HG03039 (cell line): ENCODE results near the gene TXNIP.

Source experiments
- ATAC-seq: cut with Tn5 transposase; IDR thresholded peaks from one replicate; pipeline ENCODE4 v1.9.1; 2021; ENCODE audit warnings: mild to moderate bottlenecking, moderate library complexity; ENCODE audit not compliant: unreplicated experiment

The TXNIP gene

GRCh38 chr1:145986551-145986950 is 9.8 kb downstream of the TXNIP start:
- no peak for ATAC-seq

DNA sequence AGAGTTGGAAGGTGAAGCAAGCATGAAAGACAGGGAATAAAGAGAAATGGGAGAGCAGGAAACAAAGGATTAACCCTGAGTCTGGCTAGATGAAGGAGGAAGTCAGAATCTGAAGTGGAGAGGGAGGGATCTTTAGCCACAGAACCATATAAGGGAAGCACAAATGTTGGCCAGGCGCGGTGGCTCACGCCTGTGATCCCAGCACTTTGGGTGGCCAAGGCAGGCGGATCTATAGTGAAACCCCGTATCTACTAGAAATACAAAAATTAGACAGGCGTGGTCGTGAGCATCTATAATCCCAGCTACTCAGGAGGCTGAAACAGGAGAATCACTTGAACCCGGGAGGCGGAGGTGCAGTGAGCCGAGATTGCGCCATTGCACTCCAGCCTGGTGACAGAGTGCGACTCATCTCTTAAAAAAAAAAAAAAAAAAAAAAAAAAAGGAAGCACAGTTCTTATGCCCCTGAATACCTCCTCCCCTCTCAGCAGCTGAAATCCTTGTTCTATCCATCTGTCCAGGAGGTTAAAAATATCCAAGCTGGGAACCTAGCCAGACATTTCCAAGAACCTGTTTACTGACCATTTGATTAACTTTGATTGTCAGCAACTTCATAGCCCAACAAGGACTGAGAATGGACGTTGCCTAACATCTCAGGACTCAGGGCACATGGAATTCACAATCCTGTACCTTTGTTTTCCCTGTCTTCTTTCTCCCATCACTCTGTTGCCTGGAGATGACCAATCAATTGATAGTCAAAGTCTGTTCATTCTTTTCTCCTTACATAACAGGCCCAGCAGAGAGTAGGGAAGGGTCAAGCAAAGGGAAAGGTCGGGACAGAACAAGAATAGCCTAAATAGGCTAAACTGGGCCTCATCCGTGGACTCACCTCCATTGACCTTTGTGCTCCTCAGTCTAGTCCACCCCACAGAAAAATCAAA is 10.6 kb downstream of the TXNIP start:
- no peak for ATAC-seq

DNA sequence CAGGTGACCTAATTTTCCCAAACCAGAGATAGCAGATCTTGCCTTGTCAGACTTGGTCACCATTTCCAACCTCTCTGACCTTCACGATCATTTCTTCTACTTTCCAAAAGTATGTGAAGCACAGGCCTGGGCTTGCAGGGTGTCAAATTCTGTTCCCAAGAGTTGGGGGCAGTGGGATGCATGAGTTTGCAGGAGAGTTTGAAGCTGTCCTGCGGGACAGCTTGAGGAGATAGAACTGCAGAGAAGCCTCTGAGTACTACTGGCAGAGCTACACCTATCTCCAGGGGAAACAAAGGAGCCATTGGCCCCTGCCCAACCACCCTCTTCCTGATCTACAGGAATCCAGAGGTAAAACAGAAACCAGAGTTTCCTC is 11.3 kb downstream of the TXNIP start:
- ATAC-seq, result no peak

DNA sequence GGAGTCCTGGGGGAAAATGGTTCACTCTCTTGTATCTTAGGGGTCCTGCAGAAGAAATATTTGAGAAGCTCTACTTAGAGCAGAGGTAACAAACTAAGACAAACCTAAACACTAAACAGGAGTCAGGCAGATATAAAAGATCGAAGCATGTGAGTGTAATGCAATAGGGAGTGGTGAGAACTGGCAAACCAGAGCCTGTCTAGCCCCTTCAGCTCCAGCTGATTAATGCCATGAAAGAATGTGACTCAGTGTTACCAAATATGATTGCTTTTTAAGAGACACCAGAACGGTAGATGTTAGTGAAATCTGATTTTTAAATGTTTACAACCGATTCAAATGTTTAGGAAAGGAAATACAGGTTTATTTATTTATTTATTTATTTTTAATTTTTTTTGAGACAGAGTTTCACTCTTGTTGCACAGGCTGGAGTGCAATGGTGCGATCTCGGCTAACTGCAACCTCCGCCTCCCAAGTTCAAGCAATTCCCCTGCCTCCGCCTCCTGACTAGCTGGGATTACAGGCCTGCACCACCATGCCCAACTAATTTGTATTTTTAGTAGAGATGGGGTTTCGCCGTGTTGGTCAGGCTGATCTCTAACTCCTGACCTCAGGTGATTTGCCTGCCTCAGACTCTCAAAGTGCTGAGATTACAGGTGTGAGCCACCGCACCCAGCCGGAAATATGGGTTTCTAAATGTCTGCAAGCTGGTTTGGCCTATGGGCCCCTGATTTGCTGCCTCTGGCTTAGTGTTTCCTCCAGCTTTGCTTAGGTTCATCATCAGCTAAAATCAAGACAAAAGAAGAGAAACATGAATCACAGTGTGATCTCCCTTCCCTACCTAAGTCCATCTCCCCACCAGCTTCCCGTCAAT is 12.2 kb downstream of the TXNIP start:
- no peak for ATAC-seq

DNA sequence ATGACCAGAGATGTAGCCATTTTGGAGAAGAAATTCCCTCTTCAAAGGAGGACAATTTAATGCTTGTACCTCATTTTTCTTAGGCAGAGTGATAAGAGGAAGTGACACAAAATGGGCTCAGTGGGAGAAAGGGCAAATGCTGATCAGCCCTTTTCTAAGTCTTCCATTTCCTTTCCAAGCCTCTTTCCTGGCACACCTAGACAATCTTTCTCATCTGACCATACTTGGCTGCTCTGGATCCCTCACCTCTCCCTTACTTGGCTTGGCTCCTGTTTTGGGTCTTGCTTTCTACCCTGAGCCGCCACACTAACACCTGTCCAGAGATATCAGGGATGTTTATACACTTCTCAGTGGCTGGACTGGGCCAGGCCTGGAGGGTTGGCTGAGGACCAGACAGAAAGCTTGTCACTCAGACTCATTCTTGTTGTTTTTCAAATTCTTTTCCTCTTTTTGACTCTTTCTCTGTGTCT is 13.1 kb downstream of the TXNIP start:
- ATAC-seq, result no peak

GRCh38 chr1:145982010-145982723 is 14.2 kb downstream of the TXNIP start:
- ATAC-seq, result no peak

- ATAC-seq, result no peak
These were observed 15.9 kb downstream of the TXNIP start for GRCh38 chr1:145980457-145980994.

DNA sequence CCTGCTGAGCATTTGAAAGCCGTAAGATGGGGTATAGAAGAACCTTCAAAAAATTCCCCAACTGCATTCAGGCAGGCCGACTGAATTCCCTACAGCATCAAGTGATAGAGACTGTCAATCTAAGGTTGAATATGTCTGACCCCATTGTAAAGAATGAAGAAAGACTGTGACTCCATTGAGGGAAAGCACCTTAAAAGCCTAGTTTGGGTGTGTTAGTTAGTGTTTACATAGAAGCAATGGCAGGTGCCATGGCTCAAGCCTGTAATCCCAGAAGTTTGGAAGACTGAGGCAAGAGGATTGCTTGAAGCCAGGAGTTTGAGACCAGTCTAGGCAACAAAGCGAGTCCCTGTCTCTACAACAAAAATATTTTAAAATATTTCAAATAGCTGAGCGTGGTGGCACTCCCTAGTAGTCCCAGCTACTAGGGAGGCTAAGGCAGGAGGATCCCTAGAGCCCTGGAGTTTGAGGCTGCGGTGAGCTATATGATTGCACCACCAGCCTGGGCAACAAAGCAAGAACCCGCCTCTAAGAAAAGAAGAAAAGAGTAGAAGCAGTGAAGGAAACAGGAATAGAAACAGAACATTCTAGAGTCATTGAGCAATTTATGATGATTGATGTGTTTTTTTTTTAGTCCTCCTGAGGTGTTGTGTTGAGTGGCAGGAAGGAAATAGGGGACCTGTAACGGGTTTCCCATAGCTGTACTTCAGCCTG is 16.5 kb downstream of the TXNIP start:
- ATAC-seq, result no peak

DNA sequence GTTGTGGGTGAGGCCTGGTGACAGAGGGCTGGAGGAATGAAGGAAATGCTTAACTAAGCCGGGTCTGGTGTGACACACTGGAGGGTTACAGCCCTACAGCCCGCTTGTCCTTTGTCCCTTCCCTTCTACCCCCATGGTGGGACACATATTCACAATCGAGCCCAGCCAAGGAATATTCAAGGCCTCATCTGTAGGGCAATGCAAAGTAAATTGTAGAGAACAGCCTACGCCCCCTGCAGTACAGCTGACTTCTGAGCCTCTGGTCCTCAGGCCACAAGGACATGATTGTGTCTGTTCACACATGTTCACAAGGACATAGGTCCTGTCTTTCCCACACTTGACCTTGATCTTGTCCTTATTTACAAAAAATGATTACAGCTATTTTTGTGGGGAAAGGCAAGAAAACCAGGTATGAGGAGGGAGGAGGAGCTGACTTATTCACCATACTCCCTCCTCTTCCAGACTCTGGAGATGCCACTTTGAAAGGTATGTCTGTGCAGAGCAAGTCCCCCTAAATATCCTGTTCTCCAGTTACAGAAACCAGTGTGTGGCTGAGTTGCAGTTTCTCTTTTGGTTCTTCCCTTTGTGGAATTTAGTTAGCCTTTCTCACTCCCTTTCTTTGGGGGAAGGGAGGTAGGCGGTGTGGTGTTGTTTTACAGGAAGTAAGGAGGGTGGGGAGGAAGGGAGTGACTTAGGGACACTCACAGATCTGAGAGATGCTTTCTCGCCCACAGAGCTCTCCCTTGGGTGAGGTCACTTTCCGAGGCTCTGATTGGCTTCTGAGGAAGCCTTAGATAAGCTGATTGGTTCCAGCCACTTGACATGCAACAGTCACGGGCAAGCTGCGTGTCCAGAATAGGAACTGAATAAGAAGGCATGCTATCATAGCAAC is 17.3 kb downstream of the TXNIP start:
- ATAC-seq, result peak; percentile 78

- ATAC-seq, result no peak
These were observed 17.9 kb downstream of the TXNIP start for GRCh38 chr1:145978471-145978853.

GRCh38 chr1:145977486-145978470 is 18.6 kb downstream of the TXNIP start:
- ATAC-seq, result no peak

- ATAC-seq, result no peak
These were observed 19.4 kb downstream of the TXNIP start for GRCh38 chr1:145977016-145977415.

DNA sequence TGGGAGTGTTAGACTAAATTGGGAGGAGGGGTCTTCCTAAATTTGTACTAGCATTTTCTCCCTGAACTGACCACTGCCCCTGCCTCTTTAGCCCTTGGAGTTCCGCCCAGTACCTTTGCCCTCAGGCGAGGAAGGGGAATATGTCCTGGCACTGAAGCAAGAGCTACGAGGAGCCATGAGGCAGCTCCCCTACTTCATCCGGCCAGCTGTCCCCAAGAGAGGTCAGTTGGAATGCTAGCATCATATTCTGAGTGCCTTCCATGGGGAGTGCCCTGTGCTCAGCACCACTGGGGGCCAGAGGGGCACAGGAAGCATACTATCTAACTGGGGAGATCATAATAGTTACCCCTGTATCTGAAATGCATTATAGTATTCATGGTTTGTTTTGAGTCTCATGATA is 21.2 kb downstream of the TXNIP start:
- no peak for ATAC-seq

DNA sequence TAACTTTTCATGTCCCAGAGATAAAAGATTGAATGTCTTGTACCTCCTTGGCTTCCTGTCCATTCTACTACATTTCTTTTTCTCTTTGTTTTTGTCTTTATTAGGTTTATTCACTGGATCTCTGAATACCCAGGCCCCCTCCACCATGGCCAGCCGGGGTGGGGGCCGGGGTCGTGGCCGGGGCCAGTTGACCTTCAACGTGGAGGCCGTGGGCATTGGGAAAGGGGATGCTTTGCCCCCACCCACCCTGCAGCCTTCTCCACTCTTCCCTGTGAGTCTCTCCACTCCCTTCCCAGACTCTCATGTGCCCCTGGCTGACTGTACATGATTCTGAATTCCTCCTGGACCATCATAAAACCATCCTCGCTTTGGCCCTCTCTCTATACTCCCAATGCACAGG is 21.7 kb downstream of the TXNIP start:
- no peak for ATAC-seq

- ATAC-seq, result no peak
These were observed 23.8 kb downstream of the TXNIP start for GRCh38 chr1:145972580-145972979.

DNA sequence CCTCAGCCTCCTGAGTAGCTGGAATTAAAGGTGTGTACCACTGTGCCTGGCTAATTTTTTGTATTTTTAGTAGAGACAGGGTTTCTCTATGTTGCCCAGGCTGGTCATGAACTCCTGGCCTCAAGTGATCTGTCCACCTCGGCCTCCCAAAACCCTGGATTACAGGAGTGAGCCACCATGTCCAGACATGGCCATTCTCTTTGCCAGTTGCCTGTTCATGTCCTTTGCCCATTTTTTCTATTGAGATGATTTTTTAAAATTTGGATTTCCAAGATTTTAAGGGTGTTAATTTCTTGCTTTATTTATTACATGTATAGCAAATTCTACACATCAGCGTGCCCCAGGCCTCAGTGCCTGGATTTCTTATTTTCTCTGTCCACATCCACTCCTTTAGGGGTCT is 29.1 kb downstream of the TXNIP start:
- ATAC-seq, result no peak

GRCh38 chr1:145965119-145965744 is 31.1 kb downstream of the TXNIP start:
- ATAC-seq, result no peak
